Stomach (tissue), 4 donors: Measurements from ENCODE around the gene KCTD17.

Source experiments
- EP300 ChIP-seq: sonication (generic); formaldehyde crosslinking; IDR thresholded peaks from one replicate; pipeline ENCODE4 v1.6.1; 2017; ENCODE audit warnings: antibody characterized with exemption
- POLR2A ChIP-seq, 4 donors: fragments of 450-650 bp; IDR thresholded peaks; one replicate each; pipeline ENCODE4 v1.6.1; 2016; ENCODE audit warnings: antibody characterized with exemption in 4 of 4, control low read depth in 2 of 4, mild to moderate bottlenecking in 1 of 4, moderate library complexity in 1 of 4
- POLR2AphosphoS5 ChIP-seq, 3 donors: sonication (generic); formaldehyde crosslinking; IDR thresholded peaks; one replicate each; pipeline ENCODE4 v1.6.1; 2016; ENCODE audit warnings: antibody characterized with exemption in 3 of 3
- TF ChIP-seq, protein P1 (sequence below), 7 experiments: fragments of 450-650 bp in 4 of 7; fragments of 200-600 bp in 3 of 7; sonication (generic) in 3 of 7; IDR thresholded peaks; one replicate each; pipeline ENCODE4 v1.5.1; 2016 to 2019; ENCODE audit warnings: antibody characterized with exemption in 7 of 7, control low read depth in 2 of 7, mild to moderate bottlenecking in 1 of 7

- TF ChIP-seq, protein P1, sequence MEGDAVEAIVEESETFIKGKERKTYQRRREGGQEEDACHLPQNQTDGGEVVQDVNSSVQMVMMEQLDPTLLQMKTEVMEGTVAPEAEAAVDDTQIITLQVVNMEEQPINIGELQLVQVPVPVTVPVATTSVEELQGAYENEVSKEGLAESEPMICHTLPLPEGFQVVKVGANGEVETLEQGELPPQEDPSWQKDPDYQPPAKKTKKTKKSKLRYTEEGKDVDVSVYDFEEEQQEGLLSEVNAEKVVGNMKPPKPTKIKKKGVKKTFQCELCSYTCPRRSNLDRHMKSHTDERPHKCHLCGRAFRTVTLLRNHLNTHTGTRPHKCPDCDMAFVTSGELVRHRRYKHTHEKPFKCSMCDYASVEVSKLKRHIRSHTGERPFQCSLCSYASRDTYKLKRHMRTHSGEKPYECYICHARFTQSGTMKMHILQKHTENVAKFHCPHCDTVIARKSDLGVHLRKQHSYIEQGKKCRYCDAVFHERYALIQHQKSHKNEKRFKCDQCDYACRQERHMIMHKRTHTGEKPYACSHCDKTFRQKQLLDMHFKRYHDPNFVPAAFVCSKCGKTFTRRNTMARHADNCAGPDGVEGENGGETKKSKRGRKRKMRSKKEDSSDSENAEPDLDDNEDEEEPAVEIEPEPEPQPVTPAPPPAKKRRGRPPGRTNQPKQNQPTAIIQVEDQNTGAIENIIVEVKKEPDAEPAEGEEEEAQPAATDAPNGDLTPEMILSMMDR (IDR thresholded peaks at IDR 0.05), result no peak
- TF ChIP-seq POLR2AphosphoS5 (IDR thresholded peaks at IDR 0.05), result no peak
- TF ChIP-seq POLR2A (IDR thresholded peaks at IDR 0.05), result no peak
- no peak for TF ChIP-seq EP300
These were observed 59.7 kb downstream of the KCTD17 start for GRCh38 chr22:37111156-37111717.
